Globus pallidus (tissue), 1 donor: Measurements from ENCODE around the gene PEF1.
"Not testable (repeated sequence)": the region's sequence is repeated elsewhere in the genome, so short reads cannot be mapped to it uniquely, and the experiment has no call there.

Source experiments
- DNase-seq: peaks from one replicate; pipeline ENCODE4 v3.0.0-alpha.2; 2015; ENCODE audit warnings: low spot score

PEF1 gene

DNA sequence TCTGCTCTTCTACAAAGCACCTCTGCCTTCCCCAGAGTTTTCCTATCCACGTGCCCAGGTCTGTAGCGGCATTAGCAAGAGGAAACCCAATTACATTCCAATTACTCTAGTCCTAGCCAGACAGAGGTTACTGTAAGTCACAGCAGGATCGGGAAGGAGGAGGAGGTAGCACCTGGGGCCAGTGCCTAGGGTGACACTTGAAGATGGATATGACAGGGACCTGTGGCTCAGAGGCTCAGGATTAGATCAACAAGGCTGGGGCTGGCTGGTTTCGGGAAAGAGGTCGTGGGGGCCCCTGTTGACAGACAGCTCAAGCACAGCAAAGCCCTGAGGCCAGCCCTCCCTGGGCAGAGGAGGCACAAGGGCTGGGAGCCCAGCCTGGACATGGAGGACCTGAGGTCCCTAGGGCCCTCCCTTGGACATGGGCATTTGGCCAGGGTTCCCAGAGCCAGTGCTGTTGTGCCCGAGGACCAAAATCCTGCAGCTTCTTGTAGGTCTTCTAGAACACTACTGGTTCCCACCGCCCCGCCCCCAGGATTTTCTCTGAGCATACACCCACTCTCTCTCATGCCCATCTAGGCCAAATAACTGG is 30.2 kb downstream of the PEF1 start:
- DNase-seq: no peak

DNA sequence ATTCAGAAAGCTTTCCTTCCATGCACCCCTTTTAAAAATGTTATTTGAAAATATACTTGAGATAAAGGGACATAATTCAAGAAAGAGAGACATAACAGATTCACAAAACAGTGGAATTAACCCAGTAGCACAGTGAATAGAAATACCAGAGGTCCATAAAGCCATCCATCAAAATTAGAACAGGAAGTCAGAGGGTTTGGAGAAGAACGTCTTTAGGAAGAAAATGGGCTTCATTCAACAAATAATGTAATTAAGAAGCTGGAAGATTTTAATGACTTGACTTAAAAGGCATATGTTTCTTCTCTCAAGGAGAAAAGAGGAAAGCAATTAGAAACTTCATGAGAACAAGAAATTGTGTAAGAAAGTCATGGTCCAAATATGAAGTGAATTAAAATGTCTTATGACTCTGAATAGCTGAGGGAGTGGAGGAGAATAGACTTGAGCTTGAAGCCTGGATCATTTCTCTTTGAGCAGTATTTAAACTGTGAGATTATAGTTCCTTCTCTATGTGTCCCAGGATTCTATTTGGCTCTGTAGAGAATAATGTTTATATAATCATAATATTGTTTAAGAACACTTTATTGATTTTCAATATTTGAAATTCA is 35.1 kb downstream of the PEF1 start:
- no peak for DNase-seq

DNA sequence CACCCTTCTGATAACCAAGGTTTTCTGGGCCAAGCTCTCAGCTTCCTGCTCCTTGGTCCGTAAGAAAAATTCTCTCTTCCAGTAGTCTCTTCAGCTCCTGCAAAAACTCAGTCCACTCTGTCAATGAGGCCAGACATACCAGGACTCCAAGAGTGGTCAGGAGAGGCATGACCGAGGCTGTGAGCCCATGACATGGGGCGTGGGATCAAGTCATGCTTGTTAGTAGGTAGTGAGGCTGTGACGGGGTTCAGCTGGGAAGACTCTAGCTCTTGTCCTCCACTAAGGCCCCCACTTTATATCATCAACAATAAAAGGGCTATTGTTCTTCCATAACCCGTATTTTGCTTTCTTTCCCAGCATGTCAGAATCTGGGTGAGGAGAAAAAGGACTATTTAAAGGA is 37.3 kb downstream of the PEF1 start:
- DNase-seq: peak; percentile 31

DNA sequence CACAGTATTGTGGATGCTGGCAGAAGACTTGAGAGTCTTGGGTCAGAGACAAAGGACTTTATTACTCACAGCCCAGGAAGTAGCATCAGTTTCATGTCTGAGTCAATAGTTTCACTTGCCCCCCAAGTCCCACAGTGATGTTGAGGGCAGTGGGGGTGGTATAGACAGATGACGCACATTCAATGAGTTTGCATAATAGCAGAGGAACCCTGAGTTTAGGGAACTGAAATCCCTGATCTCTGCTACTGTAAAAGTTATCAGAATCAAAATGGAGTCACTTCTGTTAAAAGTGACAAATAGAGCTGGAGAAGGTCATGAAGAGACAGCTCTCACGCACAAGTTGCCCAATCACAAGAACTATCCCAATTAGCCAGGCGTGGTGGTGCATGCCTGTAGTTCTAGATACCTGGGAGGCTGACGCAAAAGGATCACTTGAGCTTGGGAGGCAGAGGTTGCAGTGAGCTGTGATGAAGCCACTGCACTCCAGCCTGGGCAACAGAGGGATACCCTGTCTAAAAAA is 38.7 kb downstream of the PEF1 start:
- no peak for DNase-seq

DNA sequence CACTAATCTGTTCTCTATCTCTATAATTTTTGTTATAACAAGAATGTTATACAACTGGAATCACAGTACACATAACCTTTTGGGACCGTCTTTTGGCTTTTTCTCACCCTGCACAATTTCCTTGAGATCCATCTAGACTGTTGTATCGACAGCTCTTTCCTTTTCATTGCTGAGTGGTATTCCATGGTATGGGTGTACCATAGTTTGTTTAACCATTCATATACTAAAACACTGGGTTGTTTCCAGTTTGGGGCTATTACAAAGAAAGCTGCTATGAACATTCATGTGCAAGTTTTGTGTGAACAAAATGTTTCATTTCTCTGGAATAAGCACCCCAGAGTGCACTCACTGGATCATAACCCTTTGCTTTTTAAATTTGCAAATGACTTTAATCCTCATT is 42.6 kb downstream of the PEF1 start:
- no peak for DNase-seq

DNA sequence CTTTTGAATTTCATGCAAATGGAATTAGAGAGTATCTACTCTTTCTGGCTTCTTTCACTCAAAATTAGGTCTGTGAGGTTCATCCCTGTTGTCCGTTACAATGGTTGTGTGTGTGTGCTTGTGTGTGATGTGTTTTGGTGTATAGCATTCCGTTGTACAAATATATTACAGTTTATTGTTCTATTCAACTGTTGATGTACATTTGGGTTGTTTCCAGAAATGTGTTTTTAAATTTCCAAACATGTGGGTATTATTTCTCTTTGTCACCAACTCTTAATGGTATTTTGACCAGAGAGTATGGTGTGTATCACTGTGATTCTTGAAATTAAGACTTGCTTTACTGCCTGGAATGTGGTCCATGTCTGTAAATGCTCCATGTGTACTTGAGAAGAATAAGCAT is 44.0 kb downstream of the PEF1 start:
- DNase-seq: no peak

DNA sequence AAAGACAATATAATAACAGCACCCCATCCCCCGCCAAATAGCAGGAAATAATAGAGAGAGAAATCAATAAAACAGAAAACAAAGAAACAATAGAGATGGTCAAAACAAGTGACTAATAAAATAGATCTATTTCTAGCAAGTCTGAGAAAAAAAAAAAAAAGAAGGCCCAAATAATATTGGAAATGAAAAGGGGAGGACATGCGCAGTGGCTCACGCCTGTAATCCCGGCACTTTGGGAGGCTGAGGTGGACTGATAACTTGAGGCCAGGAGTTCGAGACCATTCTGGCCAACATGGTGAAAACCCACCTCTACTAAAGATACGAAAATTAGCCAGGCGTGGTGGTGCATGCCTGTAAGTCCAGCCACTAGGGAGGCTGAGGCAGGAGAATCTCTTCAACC is 45.7 kb downstream of the PEF1 start:
- DNase-seq: no peak

DNA sequence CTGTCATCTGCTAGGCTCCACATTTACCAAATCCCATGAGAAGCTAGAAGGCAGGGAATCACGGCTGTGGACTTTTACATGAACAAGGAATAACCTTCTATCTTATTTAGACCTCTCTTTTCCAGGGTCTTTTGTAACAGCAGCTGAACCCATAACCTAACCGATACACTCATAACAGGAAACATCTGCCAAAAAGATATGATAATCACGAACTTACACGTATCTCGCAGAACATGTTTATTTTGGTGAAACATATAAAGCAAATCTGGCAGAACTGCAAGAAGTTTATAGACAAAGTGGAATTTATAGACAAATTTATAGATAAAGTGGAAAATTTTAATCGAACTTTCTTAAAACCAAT is 48.0 kb downstream of the PEF1 start:
- no peak for DNase-seq

DNA sequence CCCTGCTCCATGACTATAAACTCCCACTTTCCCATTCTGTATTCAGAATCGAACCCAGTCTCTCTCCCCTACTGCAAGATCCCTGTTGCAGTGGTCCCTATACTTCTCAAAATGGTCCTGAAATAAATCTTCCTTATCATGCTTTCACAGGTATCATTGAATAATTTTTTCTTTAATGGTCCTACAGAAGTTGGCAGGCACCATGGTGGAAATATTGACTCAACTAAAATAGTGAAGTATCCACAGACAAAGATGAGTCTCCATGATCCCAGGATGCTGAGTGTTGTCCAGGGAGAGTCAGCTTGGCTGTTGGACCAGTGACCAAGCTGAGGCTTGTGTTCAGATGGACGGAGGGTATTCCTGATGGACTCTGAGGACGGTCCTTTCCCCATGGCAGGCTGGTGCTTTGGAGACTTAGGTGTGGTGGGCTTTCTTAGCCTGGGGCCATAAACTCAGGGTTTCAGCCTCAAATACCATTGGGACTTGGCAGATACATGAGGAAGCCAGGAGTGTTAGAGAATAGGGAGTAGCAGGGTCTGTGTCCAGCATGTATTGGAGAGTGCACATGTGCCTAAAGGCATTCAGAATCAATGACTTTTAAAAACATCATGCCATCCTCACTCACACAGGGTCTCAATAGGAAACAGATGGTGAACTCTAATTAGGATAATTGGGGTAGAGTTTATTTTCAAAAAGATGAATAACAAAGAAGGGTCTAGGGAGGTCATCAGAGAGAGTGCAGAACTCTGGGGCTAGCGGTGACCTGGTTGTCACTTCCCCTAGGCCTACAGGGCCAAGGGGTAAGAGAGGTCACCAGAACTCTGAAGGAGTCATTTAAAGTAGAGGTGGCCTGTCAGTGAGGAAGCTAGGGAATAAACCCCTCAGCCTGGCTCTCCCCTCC is 48.6 kb downstream of the PEF1 start:
- no peak for DNase-seq

DNA sequence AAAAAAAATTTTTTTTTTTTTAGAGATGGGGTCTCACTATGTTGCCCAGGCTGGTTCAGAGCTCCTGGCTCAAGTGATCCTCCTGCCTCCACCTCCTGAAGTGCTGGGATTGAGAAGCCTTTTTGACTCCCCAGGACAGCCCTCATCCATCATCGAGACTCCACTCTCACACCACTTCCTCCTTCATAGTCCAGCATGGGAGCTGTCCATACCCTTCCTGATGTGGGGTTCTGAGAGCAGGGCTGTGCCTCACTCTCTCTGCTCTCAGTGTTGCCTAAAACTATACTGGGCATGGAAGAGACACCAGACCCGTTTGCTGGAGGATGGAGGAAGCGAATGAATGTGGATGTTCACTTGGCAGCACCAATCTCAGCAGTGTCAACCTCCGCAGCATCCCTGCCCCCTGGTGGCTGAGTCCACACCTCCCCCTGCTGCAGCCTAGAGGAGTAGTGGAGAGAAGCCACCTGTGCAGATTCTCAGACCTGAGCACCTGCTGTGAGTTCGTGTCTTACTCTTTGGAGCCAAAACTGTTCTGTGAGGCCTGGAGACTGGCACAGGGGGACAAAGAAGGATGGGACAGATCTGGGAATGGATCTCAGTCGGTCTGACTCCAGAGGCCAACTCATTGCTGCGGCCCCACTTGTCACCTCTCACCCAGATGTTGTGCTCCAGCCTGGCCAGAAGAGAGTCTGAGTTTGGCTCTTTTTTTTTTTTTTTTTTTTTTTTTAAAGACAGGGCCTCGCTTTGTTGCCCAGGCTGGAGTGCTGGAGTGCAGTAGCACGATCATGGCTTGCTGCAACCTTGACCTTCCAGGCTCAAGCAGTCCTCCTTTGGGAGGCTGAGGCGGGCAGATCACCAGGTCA is 50.7 kb downstream of the PEF1 start:
- DNase-seq: peak; percentile 35

DNA sequence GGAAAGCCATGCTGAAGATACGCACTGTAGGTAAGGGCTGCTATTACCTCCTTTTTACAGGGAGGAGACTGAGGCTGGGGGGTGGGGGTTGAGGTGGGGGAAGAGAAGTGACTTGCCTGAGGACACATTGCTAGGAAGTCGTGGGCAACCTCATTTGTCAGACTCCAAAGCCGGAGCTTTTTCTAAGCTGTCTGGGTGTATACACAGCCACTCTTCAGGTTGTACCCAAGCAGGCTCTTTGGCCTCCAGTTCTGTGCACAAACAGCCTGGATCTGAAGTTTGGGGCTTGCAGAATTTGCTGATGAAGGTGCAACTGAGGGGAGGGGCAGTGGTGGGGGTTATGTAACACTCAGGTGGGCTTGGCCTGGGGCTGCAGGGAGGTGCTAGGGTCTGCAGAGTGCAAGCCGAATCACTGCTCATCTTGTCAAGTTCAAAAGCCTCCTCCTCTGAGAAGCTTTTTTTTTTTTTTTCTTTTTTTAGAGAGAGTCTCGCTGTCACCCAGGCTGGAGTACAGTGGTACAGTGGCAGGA is 51.5 kb downstream of the PEF1 start:
- DNase-seq: no peak

DNA sequence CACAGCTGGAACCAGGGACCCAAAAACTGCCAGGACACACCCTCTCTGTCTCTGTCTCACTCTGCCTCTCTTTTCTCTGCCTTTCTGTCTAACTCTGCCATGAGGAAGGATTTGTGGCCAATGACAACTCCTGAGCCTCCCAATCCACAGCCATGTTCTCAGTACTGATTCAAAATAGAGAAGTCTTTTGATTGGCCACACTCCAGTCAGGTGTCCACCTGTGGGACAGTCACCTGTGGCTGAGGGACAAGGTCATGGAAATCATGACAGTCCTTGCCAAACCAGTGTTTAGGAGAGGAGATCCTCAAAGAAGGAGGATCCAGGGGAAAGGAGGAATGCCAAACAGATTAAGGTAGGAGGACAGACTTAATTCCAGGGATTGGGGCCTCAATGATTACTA is 52.5 kb downstream of the PEF1 start:
- DNase-seq: no peak

DNA sequence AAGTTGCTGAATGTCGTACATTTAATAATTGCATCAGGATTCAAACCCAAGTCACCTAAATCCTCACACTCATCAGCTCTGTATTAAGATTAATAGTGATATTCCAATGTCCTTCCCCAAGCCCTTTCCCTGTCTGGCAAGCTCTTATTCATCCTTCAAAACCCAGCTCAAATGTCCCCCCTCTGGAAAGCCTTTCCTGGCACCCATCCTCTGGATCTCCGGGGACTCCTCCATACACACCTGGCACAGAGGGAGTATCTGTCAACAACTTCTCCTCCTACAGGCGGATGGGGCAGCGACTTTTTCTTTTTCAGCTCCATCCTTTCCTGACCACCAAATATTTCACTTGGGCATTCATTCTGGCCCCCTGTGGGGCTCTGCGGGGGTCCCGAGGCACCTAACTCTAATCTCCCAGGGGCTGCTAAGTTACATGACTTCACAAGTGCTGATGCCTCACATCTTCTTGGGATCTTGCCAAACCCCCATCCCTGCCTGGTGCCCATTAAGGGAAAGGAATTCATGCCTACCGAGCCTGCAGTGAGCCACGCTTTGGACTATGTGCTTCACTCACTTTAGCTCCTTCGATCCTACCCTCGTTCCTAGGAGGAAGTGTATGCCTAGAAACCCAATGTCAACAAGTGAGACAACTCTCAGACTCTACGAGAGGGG is 53.1 kb downstream of the PEF1 start:
- DNase-seq: no peak

DNA sequence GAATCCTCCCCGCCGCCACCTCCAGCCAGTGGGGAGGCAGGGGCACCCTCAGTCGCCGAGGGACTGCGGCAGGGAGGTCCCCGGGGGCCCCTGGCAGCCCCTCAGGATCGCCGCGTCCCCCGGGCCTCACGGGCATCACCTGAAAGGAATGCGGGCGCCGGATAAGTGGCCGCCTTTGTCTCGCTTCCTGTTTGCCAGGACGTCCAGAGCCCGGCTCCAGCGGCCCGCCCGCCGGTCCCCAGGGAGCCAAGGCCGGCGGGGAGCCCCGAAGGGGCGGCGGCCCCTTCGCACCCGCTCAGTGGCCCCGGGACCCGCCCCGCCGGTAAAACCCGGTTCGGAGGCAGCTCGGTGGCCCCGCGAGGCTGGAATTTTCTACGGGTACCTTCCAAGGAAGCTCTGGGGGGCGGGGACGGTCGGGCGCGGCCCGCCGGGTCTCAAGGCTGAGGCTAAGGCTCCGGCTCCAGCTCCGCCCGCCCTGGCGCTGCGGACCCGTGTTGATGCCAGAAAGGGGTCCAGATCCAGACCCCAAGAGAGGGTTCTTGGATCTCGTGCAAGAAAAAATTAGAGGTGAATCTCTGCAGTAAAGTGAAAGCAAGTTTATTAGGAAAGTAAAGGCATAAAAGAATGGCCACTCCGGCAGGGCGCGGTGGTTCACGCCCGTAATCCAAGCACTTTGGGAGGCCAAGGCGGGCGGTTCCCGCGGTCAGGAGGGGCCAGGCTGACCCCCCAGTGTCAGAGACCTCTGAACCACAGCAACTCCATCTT is 55.7 kb downstream of the PEF1 start:
- no peak for DNase-seq

DNA sequence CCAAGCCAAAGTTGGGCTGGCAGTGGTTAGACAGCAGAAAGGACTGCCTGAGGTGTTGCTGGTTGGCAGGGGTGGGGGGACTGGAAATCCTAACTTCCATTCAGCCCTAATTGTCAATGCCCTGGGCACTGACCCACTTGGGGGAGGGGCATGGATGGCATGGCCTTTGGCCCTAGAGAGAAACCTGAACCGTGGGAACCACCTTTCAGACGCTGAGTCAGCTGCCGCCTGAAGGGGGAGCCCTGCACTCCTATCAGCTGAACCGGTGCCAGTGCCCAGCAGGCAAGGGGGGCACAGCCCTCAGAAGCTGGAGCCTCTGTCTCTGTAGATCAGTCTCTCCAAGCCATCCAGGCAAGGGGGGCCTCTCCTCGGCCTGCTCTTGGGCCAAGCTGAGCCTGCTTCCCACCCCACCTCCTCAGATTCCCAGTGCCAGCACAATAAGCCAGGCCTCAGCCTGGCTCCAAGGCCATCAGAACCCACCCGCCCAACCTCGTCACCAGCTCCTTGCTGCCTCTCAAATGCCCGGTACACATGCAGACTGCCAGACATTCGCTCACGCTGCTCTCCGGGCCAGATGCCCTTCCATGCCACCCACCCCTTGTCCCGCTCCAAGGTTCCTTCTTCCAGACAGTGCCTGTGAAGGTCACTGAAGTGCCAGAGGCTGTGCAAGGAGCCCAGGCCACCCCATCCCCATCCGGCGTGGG is 56.8 kb downstream of the PEF1 start:
- DNase-seq: peak; percentile 22

DNA sequence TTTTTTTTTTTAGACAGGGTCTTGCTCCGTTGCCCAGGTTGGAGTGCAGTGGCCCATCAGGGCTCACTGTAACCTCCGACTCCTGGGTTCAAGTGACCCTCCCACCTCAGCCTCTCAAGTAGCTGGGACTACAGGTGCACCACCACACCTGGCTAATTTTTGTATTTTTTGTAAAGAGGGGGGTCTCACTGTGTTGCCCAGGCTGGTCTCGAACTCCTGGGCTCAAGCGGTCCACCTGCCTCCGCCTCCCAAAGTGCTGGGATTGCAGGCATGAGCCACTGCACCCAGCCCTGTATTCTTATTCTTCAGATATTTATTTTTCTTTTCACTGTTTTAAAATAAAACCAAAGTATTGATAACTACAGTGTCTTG is 57.4 kb downstream of the PEF1 start:
- not testable (repeated sequence) for DNase-seq

DNA sequence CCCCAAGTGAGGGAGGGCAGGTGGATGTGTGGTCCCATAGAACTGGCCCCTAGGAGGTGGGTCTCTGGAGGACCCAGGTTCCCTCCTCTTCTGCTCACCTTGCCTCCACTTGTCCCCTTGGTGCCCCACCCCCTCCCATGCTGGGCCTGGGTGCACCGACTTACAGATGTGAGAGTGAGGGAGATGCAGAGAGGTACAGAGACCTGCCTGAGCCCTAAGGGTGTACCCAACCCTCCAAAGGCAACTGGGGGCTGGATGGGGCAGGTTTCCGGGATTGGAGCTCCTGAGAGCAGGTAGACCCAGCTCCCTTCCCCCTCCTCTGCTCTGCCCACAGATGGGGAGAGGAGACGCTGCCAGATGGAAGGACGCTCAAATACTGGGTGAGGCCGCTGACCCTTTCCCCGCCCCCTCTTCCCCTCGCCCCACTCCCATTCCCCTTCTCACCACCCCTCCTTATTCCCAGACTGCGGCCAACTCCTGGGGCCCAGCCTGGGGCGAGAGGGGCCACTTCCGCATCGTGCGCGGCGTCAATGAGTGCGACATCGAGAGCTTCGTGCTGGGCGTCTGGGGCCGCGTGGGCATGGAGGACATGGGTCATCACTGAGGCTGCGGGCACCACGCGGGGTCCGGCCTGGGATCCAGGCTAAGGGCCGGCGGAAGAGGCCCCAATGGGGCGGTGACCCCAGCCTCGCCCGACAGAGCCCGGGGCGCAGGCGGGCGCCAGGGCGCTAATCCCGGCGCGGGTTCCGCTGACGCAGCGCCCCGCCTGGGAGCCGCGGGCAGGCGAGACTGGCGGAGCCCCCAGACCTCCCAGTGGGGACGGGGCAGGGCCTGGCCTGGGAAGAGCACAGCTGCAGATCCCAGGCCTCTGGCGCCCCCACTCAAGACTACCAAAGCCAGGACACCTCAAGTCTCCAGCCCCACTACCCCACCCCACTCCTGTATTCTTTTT is 58.0 kb downstream of the PEF1 start:
- DNase-seq: no peak

DNA sequence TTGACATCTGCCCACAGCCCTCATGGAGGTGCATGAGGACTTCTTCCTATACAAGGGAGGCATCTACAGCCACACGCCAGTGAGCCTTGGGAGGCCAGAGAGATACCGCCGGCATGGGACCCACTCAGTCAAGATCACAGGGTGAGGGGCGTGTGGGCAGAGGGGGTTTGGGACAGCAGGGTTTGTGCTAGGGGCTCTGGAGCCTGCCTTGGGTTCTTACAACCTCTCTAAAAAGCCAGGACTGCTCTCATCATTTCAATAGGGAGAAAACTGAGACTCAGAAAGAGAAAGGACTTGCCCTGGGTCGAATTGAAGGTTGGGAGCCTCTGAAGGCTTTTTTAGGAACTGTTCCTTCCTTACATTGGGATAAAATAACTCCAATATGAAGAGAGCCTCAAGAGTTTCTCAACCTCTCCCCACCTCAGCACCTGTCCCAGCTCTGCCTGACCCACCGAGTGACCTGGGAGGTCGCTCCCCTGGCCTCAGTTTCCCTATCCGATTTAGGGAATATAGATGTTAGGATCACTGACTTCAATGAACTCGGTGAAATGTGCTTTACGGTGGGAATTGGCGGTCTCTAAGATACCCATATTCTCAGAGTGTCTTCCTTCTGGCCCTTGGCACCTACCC is 58.8 kb downstream of the PEF1 start:
- DNase-seq: no peak
